ENCODE data around the gene NSMCE1. TPM values are rescaled to one million over a fixed set of nuclear protein-coding genes. Genes with fewer than 3 reads are reported as not detected.

Gene NSMCE1
- total and polyA plus RNA-seq, 2 of the 8 experiments (the other 6 are each of a cell fraction or from before 2014, with no cell fraction given) = 8.1 to 16.6 TPM

DNA sequence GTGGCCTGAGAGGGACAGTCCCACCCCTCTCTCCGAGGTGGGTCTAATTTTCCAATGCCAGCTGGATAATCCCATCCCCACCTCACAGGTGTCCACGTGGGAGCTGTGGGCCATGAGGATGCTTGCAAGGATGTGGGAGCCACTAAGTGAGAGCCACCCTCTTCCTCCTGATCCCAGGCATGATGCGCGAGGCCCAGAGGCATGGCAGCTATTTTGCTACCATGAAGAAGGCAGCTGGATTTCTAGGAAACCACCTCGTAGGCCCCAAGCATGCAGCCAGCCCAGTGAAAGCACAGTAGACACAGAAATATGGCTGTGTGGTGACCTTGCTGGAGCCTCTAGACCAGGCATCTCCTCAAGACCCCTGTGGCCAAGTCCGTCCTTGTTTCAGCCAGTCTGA, 44.9 kb downstream of the NSMCE1 start:
- Histone ChIP-seq H3K27me3 (replicated peaks in 1 of 4; ENCODE audit: control insufficient read depth in 3 of 4, extremely low read depth in 1 of 4, insufficient read depth in 3 of 4, low read length in 3 of 4) (no peaks in the 10 kb centered on the region), H3K79me2 (ENCODE audit: control insufficient read depth in 1 of 2, insufficient read depth in 2 of 2, low read length in 2 of 2) (no peaks in the 10 kb centered on the region), H2BK12ac (ENCODE audit: low read depth, low read length) (no peak overlapping the region), H3K4me1 (replicated peaks in 1 of 4; ENCODE audit: control insufficient read depth in 3 of 4, insufficient read depth in 4 of 4, low read length in 3 of 4) (0 out of 7 replicates have a peak, but pooled peaks cover 0 to 2% (median 0%) of the 10 kb centered on the region in 4 experiments), H3K4me2 (ENCODE audit: insufficient read depth in 1 of 2, low read depth in 2 of 2, low read length in 2 of 2) (no peak overlapping the region), H2BK15ac (ENCODE audit: low read length) (no peak overlapping the region), H3K79me1 (ENCODE audit: low read depth, low read length) (no peaks in the 10 kb centered on the region), H2AK5ac (ENCODE audit: low read depth, low read length) (no peak overlapping the region), H3K27ac (ENCODE audit: low read depth, low read length) (no peak overlapping the region), H2AFZ (ENCODE audit: low read length) (no peak overlapping the region), H3K14ac (ENCODE audit: insufficient read length) (no peak overlapping the region), H2BK20ac (ENCODE audit: low read length) (no peak overlapping the region), H4K20me1 (replicated peaks in 1 of 2; ENCODE audit: control insufficient read depth in 1 of 2, insufficient read depth in 2 of 2, low read length in 2 of 2) (no peaks in the 10 kb centered on the region), H2BK120ac (replicated peaks; ENCODE audit: low read depth, low read length) (no peak overlapping the region), H3K56ac (replicated peaks; ENCODE audit: insufficient read length, low read depth, low read length) (peak overlapping the region; percentile 6), H3K18ac (ENCODE audit: extremely low read depth, low read length) (no peak overlapping the region), H3K23me2 (ENCODE audit: low read depth, low read length) (no peaks in the 10 kb centered on the region), H3K9ac (replicated peaks in 1 of 4; ENCODE audit: extremely low read depth in 1 of 4, low read depth in 3 of 4, low read length in 3 of 4) (no peak overlapping the region; a peak in 1 of 7 replicates), H4K5ac (ENCODE audit: insufficient read length, low read depth, low read length) (no peak overlapping the region), H3K4ac (replicated peaks; ENCODE audit: insufficient read length, low read depth, low read length) (no peak overlapping the region), H3K36me3 (ENCODE audit: control insufficient read depth in 2 of 4, insufficient read depth in 4 of 4, low read length in 3 of 4) (no peaks in the 10 kb centered on the region), H3K9me3 (ENCODE audit: insufficient read depth in 2 of 2, low read depth in 1 of 2, low read length in 1 of 2) (no peaks in the 10 kb centered on the region), H4K91ac (replicated peaks; ENCODE audit: insufficient read length, low read length) (no peak overlapping the region), H3K23ac (ENCODE audit: insufficient read length) (no peak overlapping the region), H4K8ac (ENCODE audit: extremely low read depth, insufficient read depth, low read length) (peak overlapping the region; percentile 80), H2BK5ac (ENCODE audit: low read depth, low read length) (no peak overlapping the region), H3K4me3 (ENCODE audit: extremely low read depth in 1 of 4, insufficient read depth in 2 of 4, low read depth in 3 of 4, low read length in 4 of 4) (no peak overlapping the region)
- CTCF ChIA-PET (ENCODE audit: partially characterized antibody) = interaction anchor here (0.8 to 7.6 kb wide), 7 partner anchors 12 to 207 kb away, joined by 3 to 73 read pairs (median 5); no protein-coding TSS in a partner anchor
- no peak for DNase-seq (ENCODE audit: low read depth in 1 of 2, low spot score in 2 of 2)
- 86% methylated on average over 6 of the region's 6 CpGs; no CpG with 5 or more reads in 1 of the 2 experiments for WGBS, 2 experiments (ENCODE audit: extremely low coverage in 1 of 2, insufficient coverage in 1 of 2, insufficient read length in 1 of 2, insufficient replicate concordance in 2 of 2, low coverage in 1 of 2, low lambda C conversion rate in 2 of 2, missing lambda C conversion rate in 1 of 2)
- POLR2A ChIA-PET (ENCODE audit: partially characterized antibody) = interaction anchor here (1.1 kb wide), 1 partner anchor 11 kb away, joined by 3 read pairs; no protein-coding TSS in a partner anchor
- no peak for FAIRE-seq
- TF ChIP-seq PHF8 (conservative IDR thresholded peaks at IDR 0.05; ENCODE audit: low read depth, low read length) (no peak), EGR1 (IDR thresholded peaks at IDR 0.05; ENCODE audit: borderline replicate concordance, low read depth, low read length) (no peak), SIRT6 (IDR thresholded peaks at IDR 0.05; ENCODE audit: low read length) (no peak), KDM5A (IDR thresholded peaks at IDR 0.05; ENCODE audit: low read length) (no peak), JUND (IDR thresholded peaks at IDR 0.05; ENCODE audit: low read length) (no peak), TEAD4 (IDR thresholded peaks at IDR 0.05; ENCODE audit: low read depth, low read length) (no peak), EP300 (IDR thresholded peaks at IDR 0.05; ENCODE audit: borderline replicate concordance in 1 of 2, low read depth in 2 of 2, low read length in 2 of 2) (no peak)

Measured in H1 (cell line).